Prostate gland (tissue), 2 donors: ENCODE measurements around the gene PAPLN. TPM values are rescaled to one million over a fixed set of nuclear protein-coding genes. Genes with fewer than 3 reads are reported as not detected.

Source experiments
- DNase-seq: peaks from one replicate; pipeline ENCODE4 v3.0.0-alpha.2; 2019; ENCODE audit warnings: low spot score
- H3K27ac ChIP-seq, 2 donors: fragments of 200-600 bp; sonication (generic); 2 replicates each; pipeline ENCODE4 v1.5.1; 2017 to 2019
- H3K27me3 ChIP-seq: fragments of 200-600 bp; sonication (generic); replicated peaks from 2 replicates; pipeline ENCODE4 v1.5.1; 2019; ENCODE audit not compliant: insufficient read depth
- H3K36me3 ChIP-seq, 2 donors: fragments of 200-600 bp; sonication (generic); 1 replicate in 1 of 2; 2 replicates in 1 of 2; pipeline versions ENCODE4 v1.5.1 to v1.8.1; 2017 to 2019
- H3K4me1 ChIP-seq: fragments of 200-600 bp; sonication (generic); replicated peaks from 2 replicates; pipeline ENCODE4 v1.5.1; 2019
- H3K4me3 ChIP-seq, 2 donors: fragments of 200-600 bp; sonication (generic); 2 replicates each; pipeline ENCODE4 v1.5.1; 2017 to 2019
- H3K9me3 ChIP-seq: fragments of 200-600 bp; sonication (generic); 2 replicates; pipeline ENCODE4 v1.5.1; 2017
- CTCF ChIP-seq, 4 experiments: fragments of 200-600 bp in 2 of 4; fragments of 450-650 bp in 2 of 4; sonication (generic) in 2 of 4; IDR thresholded peaks; 1 replicate in 3 of 4; 2 replicates in 1 of 4; pipeline ENCODE4 v1.5.1; 2016 to 2019; ENCODE audit warnings: antibody characterized with exemption in 4 of 4, mild to moderate bottlenecking in 2 of 4, moderate library complexity in 2 of 4
- POLR2A ChIP-seq: fragments of 450-650 bp; IDR thresholded peaks from one replicate; pipeline ENCODE4 v1.6.1; 2016; ENCODE audit warnings: antibody characterized with exemption, mild to moderate bottlenecking
- POLR2AphosphoS5 ChIP-seq: sonication (generic); formaldehyde crosslinking; IDR thresholded peaks from one replicate; pipeline ENCODE4 v1.6.1; 2017; ENCODE audit warnings: antibody characterized with exemption
- WGBS: methylation state at CpG from one replicate; pipeline ENCODE4 v1.1.5; 2018; 5-methylcytosine and 5-hydroxymethylcytosine counted together
- intact Hi-C: fragments of 100-400 bp; cut with DNase I; formaldehyde crosslinking; loops from one replicate; pipeline ENCODE4 v1.14.2; 2022
- total RNA-seq, 2 donors: library from RNA; depleted of rRNA; stranded (reverse); fragments of >200 nt; gene quantifications; one replicate each; pipeline ENCODE4 v1.1.0, GENCODE V29; 2016

Gene PAPLN
- total RNA-seq, 2 donors from 2014 or later: 10.7 to 33.1 TPM

DNA sequence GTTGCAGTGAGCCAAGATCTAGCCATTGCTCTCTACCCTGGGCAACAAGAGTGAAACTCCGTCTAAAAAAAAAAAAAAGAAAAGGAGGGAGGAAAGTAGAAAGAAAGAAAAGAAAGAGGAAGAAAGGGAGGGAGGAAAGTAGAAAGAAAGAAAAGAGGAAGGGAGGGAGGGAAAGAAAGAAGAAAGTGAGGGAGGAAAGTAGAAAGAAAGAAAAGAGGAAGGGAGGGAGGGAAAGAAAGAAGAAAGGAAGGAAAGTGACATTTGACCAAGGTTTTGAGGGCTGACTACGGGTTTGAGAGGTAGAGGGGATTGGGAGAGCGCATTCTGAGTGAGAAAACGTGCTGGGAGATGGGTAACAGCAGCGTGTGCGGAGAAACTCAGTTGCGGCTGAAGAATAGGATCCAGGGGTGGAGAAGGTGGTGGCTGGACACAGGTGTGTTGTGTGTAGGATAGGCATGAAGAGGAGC lies 521 bp upstream of the PAPLN start:
- H3K36me3 ChIP-seq: no peaks in the 10 kb centered on the region
- no peak for DNase-seq
- no peak overlapping the region for H3K4me3 ChIP-seq
- H3K27ac ChIP-seq: no peak overlapping the region
- WGBS: 86% methylated on average over 6 of the region's 7 CpGs
- no peaks in the 10 kb centered on the region for H3K9me3 ChIP-seq
- peaks cover 11% of the 10 kb centered on the region for H3K4me1 ChIP-seq
- intact Hi-C loops: no loop called here
- H3K27me3 ChIP-seq: no peaks in the 10 kb centered on the region
- TF ChIP-seq POLR2AphosphoS5 (no peak), CTCF (IDR thresholded peaks at IDR 0.05) (no peak), POLR2A (no peak)

DNA sequence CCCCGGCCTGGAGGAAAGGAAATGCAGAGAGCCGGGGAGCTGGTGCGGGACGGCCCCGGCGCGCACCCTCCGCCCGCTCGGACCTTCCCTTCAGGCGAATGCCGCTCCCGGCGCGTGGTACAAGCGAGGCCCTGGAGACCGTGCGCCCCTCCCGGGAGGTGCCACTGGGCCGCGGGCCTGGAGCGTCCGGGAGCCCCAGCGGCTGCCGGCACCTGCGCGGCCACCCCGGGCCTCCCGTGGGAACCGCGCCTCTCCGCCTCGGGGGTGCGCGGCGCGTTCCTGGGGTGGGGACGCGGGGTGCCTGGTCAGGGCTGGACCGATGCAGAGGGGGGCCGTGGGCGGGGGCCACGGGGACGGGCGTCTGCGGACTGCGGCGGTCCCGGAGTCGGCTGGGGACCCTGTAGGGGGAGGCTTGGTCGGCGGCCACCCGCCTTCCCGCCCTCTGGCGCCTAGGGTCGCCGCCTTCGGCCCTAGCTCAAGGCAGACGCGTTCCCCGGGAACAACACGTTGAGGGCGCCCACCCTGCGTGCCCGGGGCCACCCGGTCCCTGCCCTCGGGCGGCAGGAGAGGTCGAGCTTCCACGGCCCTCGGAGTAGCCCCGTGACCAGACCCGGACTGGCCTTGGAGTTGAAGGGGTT lies 599 bp downstream of the PAPLN start:
- peak overlapping the region; percentile 52 to 62 for H3K27ac ChIP-seq
- 3% methylated on average over 47 of the region's 73 CpGs for WGBS
- intact Hi-C loops: no loop called here
- peak overlapping the region; percentile 34 to 46 for H3K4me3 ChIP-seq
- no peaks in the 10 kb centered on the region for H3K36me3 ChIP-seq
- no peak for TF ChIP-seq CTCF (IDR thresholded peaks at IDR 0.05)
- no peak for TF ChIP-seq POLR2A
- TF ChIP-seq POLR2AphosphoS5: no peak
- DNase-seq: no peak
- no peaks in the 10 kb centered on the region for H3K9me3 ChIP-seq
- H3K4me1 ChIP-seq: peaks cover 11% of the 10 kb centered on the region
- H3K27me3 ChIP-seq: no peaks in the 10 kb centered on the region

DNA sequence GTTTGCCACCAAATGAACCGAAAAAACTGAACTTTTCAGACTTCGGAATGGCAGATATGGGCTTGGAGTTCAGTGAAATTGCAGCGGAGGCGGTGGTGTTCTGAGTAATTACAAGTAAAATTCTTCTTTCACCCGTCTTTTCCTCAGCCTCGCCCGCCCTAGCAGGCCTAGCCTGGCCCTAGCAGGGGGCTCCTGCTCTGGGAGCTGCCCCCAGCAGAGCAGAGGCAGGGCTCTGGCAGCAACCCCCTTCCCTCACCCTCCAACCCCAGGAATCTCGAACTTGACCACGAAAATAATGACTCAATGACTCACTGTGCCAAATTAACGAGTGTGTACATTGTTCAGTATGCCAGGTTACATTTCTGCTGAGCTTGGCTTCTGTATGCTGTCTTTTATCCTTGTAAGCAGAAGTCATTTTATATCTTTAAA lies 1.1 kb downstream of the PAPLN start:
- peak; percentile 51 for DNase-seq
- TF ChIP-seq POLR2AphosphoS5 (peak; percentile 74), CTCF (IDR thresholded peaks at IDR 0.05) (no peak)
- Histone ChIP-seq H3K4me3 (peak overlapping the region; percentile 34 to 46), H3K36me3 (no peaks in the 10 kb centered on the region), H3K27me3 (no peaks in the 10 kb centered on the region), H3K4me1 (peaks cover 11% of the 10 kb centered on the region), H3K9me3 (no peaks in the 10 kb centered on the region), H3K27ac (peak overlapping the region; percentile 52 to 62)
- WGBS: 22% methylated on average over 10 of the region's 10 CpGs
- intact Hi-C loops: no loop called here

DNA sequence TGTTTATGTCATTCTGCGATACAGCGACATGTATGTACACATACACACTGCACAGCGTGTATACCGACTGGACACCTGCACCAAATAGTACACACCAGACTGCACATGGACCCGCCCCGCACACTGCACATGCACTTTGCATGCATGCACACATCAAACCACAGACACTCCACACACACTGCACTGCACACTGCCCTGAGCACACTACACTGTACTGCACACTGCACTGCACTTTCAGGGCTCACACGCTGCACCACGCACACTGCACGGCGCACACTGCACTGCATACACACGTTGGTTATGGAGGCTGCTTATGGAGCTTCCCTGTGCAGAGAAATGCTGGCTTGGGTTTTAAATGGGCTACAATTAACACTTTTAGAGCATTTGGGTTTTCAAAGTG lies 1.6 kb downstream of the PAPLN start:
- H3K27ac ChIP-seq: peak overlapping the region in 1 of 2 donors; percentile 62
- intact Hi-C loops: no loop called here
- no peaks in the 10 kb centered on the region for H3K9me3 ChIP-seq
- no peak for DNase-seq
- peaks cover 11% of the 10 kb centered on the region for H3K4me1 ChIP-seq
- H3K4me3 ChIP-seq: peak overlapping the region in 1 of 2 donors; percentile 32
- H3K27me3 ChIP-seq: no peaks in the 10 kb centered on the region
- H3K36me3 ChIP-seq: no peaks in the 10 kb centered on the region
- WGBS: 38% methylated on average over 11 of the region's 11 CpGs
- TF ChIP-seq POLR2A: no peak
- TF ChIP-seq POLR2AphosphoS5: no peak
- no peak for TF ChIP-seq CTCF (IDR thresholded peaks at IDR 0.05)
